Measurements from ENCODE around the gene CYP2D6.

DNA sequence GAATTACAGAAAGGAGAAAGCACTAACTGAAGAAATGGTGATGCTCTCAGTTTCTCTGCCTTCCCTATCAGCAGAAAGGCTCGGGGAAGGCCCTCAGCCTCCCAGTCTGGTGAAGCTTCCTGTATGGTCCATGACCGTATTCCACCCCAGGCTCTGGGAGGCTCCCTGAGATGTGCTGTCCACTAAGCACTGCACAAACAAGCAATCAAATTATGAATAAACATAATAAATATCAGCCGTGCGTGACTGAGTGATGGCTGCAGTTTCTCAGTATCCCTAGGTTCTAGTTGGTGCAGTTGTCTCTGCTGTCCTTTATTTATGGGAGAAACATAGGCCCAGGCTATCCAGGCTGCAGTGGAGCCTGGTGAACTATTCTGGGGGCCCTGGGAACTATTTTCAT is 47.5 kb downstream of the CYP2D6 start:
- TF ChIP-seq, protein P1, sequence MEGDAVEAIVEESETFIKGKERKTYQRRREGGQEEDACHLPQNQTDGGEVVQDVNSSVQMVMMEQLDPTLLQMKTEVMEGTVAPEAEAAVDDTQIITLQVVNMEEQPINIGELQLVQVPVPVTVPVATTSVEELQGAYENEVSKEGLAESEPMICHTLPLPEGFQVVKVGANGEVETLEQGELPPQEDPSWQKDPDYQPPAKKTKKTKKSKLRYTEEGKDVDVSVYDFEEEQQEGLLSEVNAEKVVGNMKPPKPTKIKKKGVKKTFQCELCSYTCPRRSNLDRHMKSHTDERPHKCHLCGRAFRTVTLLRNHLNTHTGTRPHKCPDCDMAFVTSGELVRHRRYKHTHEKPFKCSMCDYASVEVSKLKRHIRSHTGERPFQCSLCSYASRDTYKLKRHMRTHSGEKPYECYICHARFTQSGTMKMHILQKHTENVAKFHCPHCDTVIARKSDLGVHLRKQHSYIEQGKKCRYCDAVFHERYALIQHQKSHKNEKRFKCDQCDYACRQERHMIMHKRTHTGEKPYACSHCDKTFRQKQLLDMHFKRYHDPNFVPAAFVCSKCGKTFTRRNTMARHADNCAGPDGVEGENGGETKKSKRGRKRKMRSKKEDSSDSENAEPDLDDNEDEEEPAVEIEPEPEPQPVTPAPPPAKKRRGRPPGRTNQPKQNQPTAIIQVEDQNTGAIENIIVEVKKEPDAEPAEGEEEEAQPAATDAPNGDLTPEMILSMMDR (IDR thresholded peaks at IDR 0.05) = no peak
- TF ChIP-seq POLR2A (IDR thresholded peaks at IDR 0.05) = no peak

All from uterus (tissue), 2 donors.